Activated T-helper 2 cell treated with anti-CD3 and anti-CD28 coated beads, Interferon-gamma antibody, Interleukin-2, Interleukin-4, amounts not matched to agents 10 μg/mL and 5 μg/mL and 100 μg/mL, durations not matched to agents 14 hours and 24 hours and 36 hours (primary cell): Measurements from ENCODE around the gene TRIM38. TPM values are rescaled to one million over a fixed set of nuclear protein-coding genes. Genes with fewer than 3 reads are reported as not detected.
"Not testable (repeated sequence)": the region's sequence is repeated elsewhere in the genome, so short reads cannot be mapped to it uniquely, and the experiment has no call there.

Source experiments
- DNase-seq: peaks from one replicate; pipeline ENCODE4 v3.0.0; 2021; ENCODE audit warnings: low spot score
- H3K27ac Mint-ChIP-seq: one replicate; pipeline ENCODE4 v1.8.0; 2021; ENCODE audit warnings: mixed read lengths
- H3K27me3 Mint-ChIP-seq: one replicate; pipeline ENCODE4 v1.8.0; 2021; ENCODE audit warnings: low read depth, mixed read lengths
- H3K36me3 Mint-ChIP-seq: one replicate; pipeline ENCODE4 v1.8.0; 2021; ENCODE audit warnings: low read depth, mixed read lengths
- H3K4me1 Mint-ChIP-seq: one replicate; pipeline ENCODE4 v1.8.0; 2021; ENCODE audit warnings: low read depth, mixed read lengths
- H3K4me3 Mint-ChIP-seq: one replicate; pipeline ENCODE4 v1.8.0; 2021; ENCODE audit warnings: low read depth, mild to moderate bottlenecking, moderate library complexity, mixed read lengths
- H3K9me3 Mint-ChIP-seq: one replicate; pipeline ENCODE4 v1.8.0; 2021; ENCODE audit warnings: mixed read lengths
- intact Hi-C: fragments of 100-400 bp; cut with micrococcal nuclease; formaldehyde crosslinking; loops from one replicate; pipeline ENCODE4 v1.15.1; 2023
- total RNA-seq: library from RNA; stranded (reverse); gene quantifications from 2 replicates; pipeline ENCODE4 v1.2.3, GENCODE V29; 2022

Gene TRIM38
- total RNA-seq, 1 donor from 2014 or later: 29.2 TPM

- peaks cover 3% of the 10 kb centered on the region for H3K4me1 Mint-ChIP-seq
- H3K36me3 Mint-ChIP-seq: peaks cover 6% of the 10 kb centered on the region
- no peak overlapping the region for H3K27ac Mint-ChIP-seq
- H3K4me3 Mint-ChIP-seq: no peak overlapping the region
- no peaks in the 10 kb centered on the region for H3K27me3 Mint-ChIP-seq
- intact Hi-C loops: no loop called here
- no peak for DNase-seq
- no peaks in the 10 kb centered on the region for H3K9me3 Mint-ChIP-seq
These were observed 43.7 kb downstream of the TRIM38 start for GRCh38 chr6:26006086-26006939.

- not testable (repeated sequence) for H3K4me1 Mint-ChIP-seq
These were observed 44.3 kb downstream of the TRIM38 start for GRCh38 chr6:26006940-26007305.

GRCh38 chr6:26008470-26008869 is 45.9 kb downstream of the TRIM38 start:
- no peak overlapping the region for H3K4me3 Mint-ChIP-seq
- H3K36me3 Mint-ChIP-seq: peaks cover 6% of the 10 kb centered on the region
- H3K4me1 Mint-ChIP-seq: peaks cover 3% of the 10 kb centered on the region
- intact Hi-C loops: no loop called here
- no peak overlapping the region for H3K27ac Mint-ChIP-seq
- DNase-seq: no peak
- no peaks in the 10 kb centered on the region for H3K9me3 Mint-ChIP-seq
- H3K27me3 Mint-ChIP-seq: no peaks in the 10 kb centered on the region

More at GRCh38 chr6:26006940-26007305, 44.3 kb downstream of the TRIM38 start:
- H3K27me3 Mint-ChIP-seq, H3K36me3 Mint-ChIP-seq, intact Hi-C loops, H3K4me3 Mint-ChIP-seq, H3K9me3 Mint-ChIP-seq, DNase-seq: not testable (repeated sequence)
- peak overlapping the region; percentile 16 for H3K27ac Mint-ChIP-seq

- intact Hi-C loops: no loop called here
- peaks cover 6% of the 10 kb centered on the region for H3K36me3 Mint-ChIP-seq
- no peak for DNase-seq
- H3K9me3 Mint-ChIP-seq: no peaks in the 10 kb centered on the region
- no peak overlapping the region for H3K4me3 Mint-ChIP-seq
- H3K4me1 Mint-ChIP-seq: peaks cover 3% of the 10 kb centered on the region
- no peak overlapping the region for H3K27ac Mint-ChIP-seq
- H3K27me3 Mint-ChIP-seq: no peaks in the 10 kb centered on the region
These were observed 47.2 kb downstream of the TRIM38 start for GRCh38 chr6:26009817-26010216.

- intact Hi-C loops: no loop called here
- Mint-ChIP-seq H3K4me3 (no peak overlapping the region), H3K27me3 (no peaks in the 10 kb centered on the region), H3K4me1 (peaks cover 5% of the 10 kb centered on the region), H3K9me3 (no peaks in the 10 kb centered on the region), H3K36me3 (peaks cover 6% of the 10 kb centered on the region), H3K27ac (no peak overlapping the region)
- no peak for DNase-seq
These were observed 49.5 kb downstream of the TRIM38 start for GRCh38 chr6:26012061-26012460.

GRCh38 chr6:26014386-26014785 is 51.8 kb downstream of the TRIM38 start:
- H3K27ac Mint-ChIP-seq, H3K27me3 Mint-ChIP-seq, intact Hi-C loops, H3K4me3 Mint-ChIP-seq, DNase-seq, H3K36me3 Mint-ChIP-seq, H3K9me3 Mint-ChIP-seq: not testable (repeated sequence)
- peaks cover 17% of the 10 kb centered on the region for H3K4me1 Mint-ChIP-seq

GRCh38 chr6:26016245-26016962 is 53.8 kb downstream of the TRIM38 start:
- Mint-ChIP-seq H3K4me1 (peaks cover 20% of the 10 kb centered on the region), H3K9me3 (peaks cover 15% of the 10 kb centered on the region), H3K27ac (peak overlapping the region; percentile 94), H3K4me3 (peak overlapping the region; percentile 80), H3K36me3 (peaks cover 13% of the 10 kb centered on the region), H3K27me3 (no peaks in the 10 kb centered on the region)
- intact Hi-C loops: no loop called here
- no peak for DNase-seq

- intact Hi-C loops: loop anchor here (1.0 kb wide), 1 partner anchor 25 kb away; no protein-coding TSS in a partner anchor
- H3K4me1 Mint-ChIP-seq: peaks cover 26% of the 10 kb centered on the region
- H3K9me3 Mint-ChIP-seq: peaks cover 15% of the 10 kb centered on the region
- DNase-seq: no peak
- peak overlapping the region; percentile 94 for H3K27ac Mint-ChIP-seq
- no peaks in the 10 kb centered on the region for H3K27me3 Mint-ChIP-seq
- H3K4me3 Mint-ChIP-seq: peak overlapping the region; percentile 80
- peaks cover 13% of the 10 kb centered on the region for H3K36me3 Mint-ChIP-seq
These were observed 54.5 kb downstream of the TRIM38 start for GRCh38 chr6:26016963-26017631.

GRCh38 chr6:26017632-26017966 is 55.0 kb downstream of the TRIM38 start:
- intact Hi-C loops: loop anchor here (1.0 kb wide), 1 partner anchor 25 kb away; no protein-coding TSS in a partner anchor
- peak overlapping the region; percentile 80 for H3K4me3 Mint-ChIP-seq
- H3K27me3 Mint-ChIP-seq: no peaks in the 10 kb centered on the region
- H3K27ac Mint-ChIP-seq: peak overlapping the region; percentile 94
- peak; percentile 74 for DNase-seq
- peaks cover 31% of the 10 kb centered on the region for H3K4me1 Mint-ChIP-seq
- H3K36me3 Mint-ChIP-seq: peaks cover 13% of the 10 kb centered on the region
- peaks cover 15% of the 10 kb centered on the region for H3K9me3 Mint-ChIP-seq

- Mint-ChIP-seq H3K4me3 (peak overlapping the region; percentile 64), H3K36me3 (peaks cover 13% of the 10 kb centered on the region), H3K27ac (peak overlapping the region; percentile 76), H3K9me3 (peaks cover 15% of the 10 kb centered on the region), H3K27me3 (no peaks in the 10 kb centered on the region), H3K4me1 (peaks cover 46% of the 10 kb centered on the region)
- intact Hi-C loops: no loop called here
- DNase-seq: no peak
These were observed 56.7 kb downstream of the TRIM38 start for GRCh38 chr6:26019261-26019830.

GRCh38 chr6:26019967-26020328 is 57.3 kb downstream of the TRIM38 start:
- Mint-ChIP-seq H3K27ac (peak overlapping the region; percentile 100), H3K9me3 (peaks cover 15% of the 10 kb centered on the region), H3K27me3 (no peaks in the 10 kb centered on the region), H3K36me3 (peaks cover 13% of the 10 kb centered on the region), H3K4me1 (peaks cover 50% of the 10 kb centered on the region), H3K4me3 (peak overlapping the region; percentile 96)
- intact Hi-C loops: loop anchor here (1.0 to 2.0 kb wide), 2 partner anchors 57 to 882 kb away; partner anchors contain the start of gene TRIM38
- no peak for DNase-seq

- Mint-ChIP-seq H3K27me3 (no peaks in the 10 kb centered on the region), H3K4me1 (peaks cover 53% of the 10 kb centered on the region), H3K4me3 (peak overlapping the region; percentile 96), H3K27ac (peak overlapping the region; percentile 100), H3K36me3 (peaks cover 13% of the 10 kb centered on the region), H3K9me3 (peaks cover 15% of the 10 kb centered on the region)
- peak; percentile 84 for DNase-seq
- intact Hi-C loops: loop anchor here (1.0 to 2.0 kb wide), 2 partner anchors 58 to 882 kb away; partner anchors contain the start of gene TRIM38
These were observed 57.9 kb downstream of the TRIM38 start for GRCh38 chr6:26020329-26021000.
